ENCODE results near the gene TOP3B.

TOP3B gene

GRCh38 chr22:21971858-21972275 lies 10.7 kb downstream of the TOP3B start:
- TF ChIP-seq SNAI2 (CRISPR knock-in tag; IDR thresholded peaks at IDR 0.05) (no peak), RARB (CRISPR knock-in tag; IDR thresholded peaks at IDR 0.05) (no peak), ZFP3 (CRISPR knock-in tag; IDR thresholded peaks at IDR 0.05) (no peak), TOX (CRISPR knock-in tag; IDR thresholded peaks at IDR 0.05; ENCODE audit: borderline replicate concordance) (no peak), CSRNP3 (CRISPR knock-in tag; IDR thresholded peaks at IDR 0.05) (no peak), POU6F1 (CRISPR knock-in tag; IDR thresholded peaks at IDR 0.05; ENCODE audit: borderline replicate concordance, low read depth) (no peak), CREB5 (CRISPR knock-in tag; IDR thresholded peaks at IDR 0.05; ENCODE audit: low read depth) (no peak), TCF4 (CRISPR knock-in tag; IDR thresholded peaks at IDR 0.05; ENCODE audit: borderline replicate concordance) (no peak), PPARA (CRISPR knock-in tag; IDR thresholded peaks at IDR 0.05; ENCODE audit: borderline replicate concordance) (no peak), ESRRG (CRISPR knock-in tag; IDR thresholded peaks at IDR 0.05) (no peak), PATZ1 (CRISPR knock-in tag; IDR thresholded peaks at IDR 0.05; ENCODE audit: borderline replicate concordance) (no peak), TSHZ2 (CRISPR knock-in tag; IDR thresholded peaks at IDR 0.05) (no peak), CSDC2 (CRISPR knock-in tag; IDR thresholded peaks at IDR 0.05) (no peak), ZFP30 (CRISPR knock-in tag; IDR thresholded peaks at IDR 0.05) (no peak)
- no peak for ATAC-seq

- TF ChIP-seq ZNF565 (CRISPR knock-in tag; conservative IDR thresholded peaks at IDR 0.05; ENCODE audit: low read depth) = no peak
- no peak for TF ChIP-seq PATZ1 (CRISPR knock-in tag; IDR thresholded peaks at IDR 0.05; ENCODE audit: borderline replicate concordance)
- no peak for TF ChIP-seq ZFP30 (CRISPR knock-in tag; IDR thresholded peaks at IDR 0.05)
- no peak for TF ChIP-seq ZC3H10 (CRISPR knock-in tag; IDR thresholded peaks at IDR 0.05)
- no peak for TF ChIP-seq RARB (CRISPR knock-in tag; IDR thresholded peaks at IDR 0.05)
- TF ChIP-seq BACH2 (CRISPR knock-in tag; IDR thresholded peaks at IDR 0.05; ENCODE audit: borderline replicate concordance) = no peak
- TF ChIP-seq POU6F1 (CRISPR knock-in tag; IDR thresholded peaks at IDR 0.05; ENCODE audit: borderline replicate concordance, low read depth) = no peak
- TF ChIP-seq CSRNP3 (CRISPR knock-in tag; IDR thresholded peaks at IDR 0.05) = no peak
- TF ChIP-seq ARNTL (CRISPR knock-in tag; IDR thresholded peaks at IDR 0.05; ENCODE audit: borderline replicate concordance, low read depth) = no peak
- TF ChIP-seq SNAI2 (CRISPR knock-in tag; IDR thresholded peaks at IDR 0.05) = no peak
- TF ChIP-seq ZFP3 (CRISPR knock-in tag; IDR thresholded peaks at IDR 0.05) = no peak
- ATAC-seq = no peak
These were observed 11.6 kb downstream of the TOP3B start for GRCh38 chr22:21970800-21971617.

Data from SK-N-SH treated with all-trans-retinoic acid at 6 μM for 48 hours (cell line).